Natural killer cell (primary cell): ENCODE data around the gene DPP7. TPM values are rescaled to one million over a fixed set of nuclear protein-coding genes. Genes with fewer than 3 reads are reported as not detected.

Experiments
- ATAC-seq, 3 donors: fragments of 150-1000 bp in 2 of 3; fragments of 200-7000 bp in 1 of 3; cut with Tn5 transposase; 1 replicate in 1 of 3; 2 replicates in 2 of 3; pipeline ENCODE4 v1.10.0; 2021; ENCODE audit warnings: mild to moderate bottlenecking in 2 of 3, moderate library complexity in 2 of 3
- DNase-seq, 2 donors: peaks; one replicate each; pipeline versions ENCODE4 v3.0.0 to v3.0.0-alpha.2; 2013 to 2021; ENCODE audit warnings: mixed read lengths in 1 of 2
- H3K27ac ChIP-seq: one replicate; pipeline ENCODE4 v1.5.1; 2013; ENCODE audit warnings: mild to moderate bottlenecking, low read length
- H3K27me3 ChIP-seq: one replicate; pipeline ENCODE4 v1.6.1; 2013; ENCODE audit warnings: low read length; ENCODE audit not compliant: control insufficient read depth, insufficient read depth
- H3K36me3 ChIP-seq: one replicate; pipeline ENCODE4 v1.6.1; 2013; ENCODE audit warnings: low read length; ENCODE audit not compliant: control insufficient read depth, insufficient read depth
- H3K4me1 ChIP-seq: one replicate; pipeline ENCODE4 v1.6.1; 2013; ENCODE audit warnings: low read length; ENCODE audit not compliant: control insufficient read depth, insufficient read depth
- H3K4me3 ChIP-seq: one replicate; pipeline ENCODE4 v1.5.1; 2013; ENCODE audit warnings: low read length
- H3K9me3 ChIP-seq: one replicate; pipeline ENCODE4 v1.6.1; 2013; ENCODE audit warnings: low read length; ENCODE audit not compliant: control insufficient read depth, insufficient read depth
- H3K27ac Mint-ChIP-seq, 2 donors: one replicate each; pipeline ENCODE4 v1.8.0; 2022; ENCODE audit warnings: mild to moderate bottlenecking in 2 of 2, mixed read lengths in 2 of 2, moderate library complexity in 1 of 2
- H3K27me3 Mint-ChIP-seq, 2 donors: one replicate each; pipeline ENCODE4 v1.8.0; 2022; ENCODE audit warnings: low read depth in 2 of 2, mixed read lengths in 2 of 2
- H3K36me3 Mint-ChIP-seq: one replicate; pipeline ENCODE4 v1.8.0; 2022; ENCODE audit warnings: mixed read lengths
- H3K4me1 Mint-ChIP-seq, 2 donors: one replicate each; pipeline ENCODE4 v1.8.0; 2022; ENCODE audit warnings: mixed read lengths in 2 of 2
- H3K4me3 Mint-ChIP-seq: one replicate; pipeline ENCODE4 v1.8.0; 2022; ENCODE audit warnings: mild to moderate bottlenecking, moderate library complexity, mixed read lengths
- H3K9me3 Mint-ChIP-seq, 2 donors: one replicate each; pipeline ENCODE4 v1.8.0; 2022; ENCODE audit warnings: mixed read lengths in 2 of 2
- CTCF ChIP-seq: fragments of 200-600 bp; IDR thresholded peaks from one replicate; pipeline ENCODE4 v1.8.0; 2022; ENCODE audit warnings: antibody characterized with exemption
- whole genome bisulfite sequencing: methylation state at CpG from one replicate; pipeline ENCODE4 v1.1.7; 2013; ENCODE audit warnings: missing lambda C conversion rate; ENCODE audit not compliant: insufficient coverage; 5-methylcytosine and 5-hydroxymethylcytosine counted together
- intact Hi-C: fragments of 100-400 bp; cut with micrococcal nuclease; formaldehyde crosslinking; loops from one replicate; pipeline ENCODE4 v1.14.2; 2022
- total RNA-seq, 4 donors: library from RNA; stranded (reverse); fragments of 120-200 nt in 1 of 4; gene quantifications; one replicate each; pipeline versions ENCODE4 v1.2.3 to v1.2.4, GENCODE V29; 2013 to 2022

Gene DPP7
- total RNA-seq = 100 to 1,000 TPM; 233 to 264 (median 251) TPM
- 131 TPM for total RNA-seq (2013)

GRCh38 chr9:137114613-137115393 lies at the start of gene DPP7:
Gene DPP7, minus strand, starts transcription at chr9:137114733. Its CDS starts 20 bp downstream, at chr9:137114713.
- WGBS = 3% methylated on average over 70 of the region's 70 CpGs
- Histone ChIP-seq H3K9me3 (no peaks in the 10 kb centered on the region), H3K4me1 (peaks cover 18% of the 10 kb centered on the region), H3K27ac (peak within 1 kb of the TSS; percentile 33), H3K36me3 (peaks cover 20% of the 10 kb centered on the region), H3K4me3 (peak within 1 kb of the TSS; percentile 48), H3K27me3 (no peaks in the 10 kb centered on the region)
- Mint-ChIP-seq H3K4me1 (no peaks in the 10 kb centered on the region), H3K9me3 (no peaks in the 10 kb centered on the region), H3K4me3 (peak within 1 kb of the TSS; percentile 75), H3K27me3 (no peaks in the 10 kb centered on the region), H3K36me3 (no peaks in the 10 kb centered on the region), H3K27ac (no peak within 1 kb of the TSS)
- intact Hi-C loops = loop anchor here (5.0 kb wide), 1 partner anchor 112 kb away; the partner anchor contains the start of genes CYSRT1 and RNF224
- ATAC-seq = peak; percentile 95 to 96 (median 96)
- TF ChIP-seq CTCF = no peak
- peak; percentile 82 to 91 for DNase-seq

GRCh38 chr9:137163805-137164204 lies 49.3 kb upstream of the DPP7 start:
- no peaks in the 10 kb centered on the region for H3K36me3 Mint-ChIP-seq
- H3K4me1 ChIP-seq = peaks cover 17% of the 10 kb centered on the region
- H3K27me3 ChIP-seq = peaks cover 53% of the 10 kb centered on the region
- ATAC-seq = no peak
- 91% methylated on average over 22 of the region's 22 CpGs for WGBS
- no peak overlapping the region for H3K4me3 ChIP-seq
- H3K4me1 Mint-ChIP-seq = peaks cover 0 to 5% of the 10 kb centered on the region in 2 donors
- H3K27ac ChIP-seq = no peak overlapping the region
- no peak overlapping the region for H3K27ac Mint-ChIP-seq
- H3K4me3 Mint-ChIP-seq = peak overlapping the region; percentile 55
- no peak for TF ChIP-seq CTCF
- H3K27me3 Mint-ChIP-seq = peaks cover 21 to 45% of the 10 kb centered on the region in 2 donors
- no peaks in the 10 kb centered on the region for H3K9me3 Mint-ChIP-seq
- no peak for DNase-seq
- no peaks in the 10 kb centered on the region for H3K9me3 ChIP-seq
- no peaks in the 10 kb centered on the region for H3K36me3 ChIP-seq
- intact Hi-C loops = no loop called here

- H3K27ac ChIP-seq = no peak overlapping the region
- H3K27ac Mint-ChIP-seq = no peak overlapping the region
- WGBS = 52% methylated on average over 26 of the region's 26 CpGs
- H3K9me3 Mint-ChIP-seq = no peaks in the 10 kb centered on the region
- peaks cover 22 to 46% of the 10 kb centered on the region in 2 donors for H3K27me3 Mint-ChIP-seq
- H3K9me3 ChIP-seq = no peaks in the 10 kb centered on the region
- no peak for DNase-seq
- peaks cover 0 to 5% of the 10 kb centered on the region in 2 donors for H3K4me1 Mint-ChIP-seq
- H3K4me3 ChIP-seq = no peak overlapping the region
- H3K27me3 ChIP-seq = peaks cover 56% of the 10 kb centered on the region
- H3K36me3 Mint-ChIP-seq = no peaks in the 10 kb centered on the region
- peak overlapping the region; percentile 55 for H3K4me3 Mint-ChIP-seq
- no peaks in the 10 kb centered on the region for H3K36me3 ChIP-seq
- no peak for ATAC-seq
- H3K4me1 ChIP-seq = peaks cover 22% of the 10 kb centered on the region
- intact Hi-C loops = no loop called here
- TF ChIP-seq CTCF = no peak
Measured at GRCh38 chr9:137163365-137163715, 48.8 kb upstream of the DPP7 start.
